ENCODE results near the gene CYSTM1.

The CYSTM1 gene, protein sequence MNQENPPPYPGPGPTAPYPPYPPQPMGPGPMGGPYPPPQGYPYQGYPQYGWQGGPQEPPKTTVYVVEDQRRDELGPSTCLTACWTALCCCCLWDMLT

DNA sequence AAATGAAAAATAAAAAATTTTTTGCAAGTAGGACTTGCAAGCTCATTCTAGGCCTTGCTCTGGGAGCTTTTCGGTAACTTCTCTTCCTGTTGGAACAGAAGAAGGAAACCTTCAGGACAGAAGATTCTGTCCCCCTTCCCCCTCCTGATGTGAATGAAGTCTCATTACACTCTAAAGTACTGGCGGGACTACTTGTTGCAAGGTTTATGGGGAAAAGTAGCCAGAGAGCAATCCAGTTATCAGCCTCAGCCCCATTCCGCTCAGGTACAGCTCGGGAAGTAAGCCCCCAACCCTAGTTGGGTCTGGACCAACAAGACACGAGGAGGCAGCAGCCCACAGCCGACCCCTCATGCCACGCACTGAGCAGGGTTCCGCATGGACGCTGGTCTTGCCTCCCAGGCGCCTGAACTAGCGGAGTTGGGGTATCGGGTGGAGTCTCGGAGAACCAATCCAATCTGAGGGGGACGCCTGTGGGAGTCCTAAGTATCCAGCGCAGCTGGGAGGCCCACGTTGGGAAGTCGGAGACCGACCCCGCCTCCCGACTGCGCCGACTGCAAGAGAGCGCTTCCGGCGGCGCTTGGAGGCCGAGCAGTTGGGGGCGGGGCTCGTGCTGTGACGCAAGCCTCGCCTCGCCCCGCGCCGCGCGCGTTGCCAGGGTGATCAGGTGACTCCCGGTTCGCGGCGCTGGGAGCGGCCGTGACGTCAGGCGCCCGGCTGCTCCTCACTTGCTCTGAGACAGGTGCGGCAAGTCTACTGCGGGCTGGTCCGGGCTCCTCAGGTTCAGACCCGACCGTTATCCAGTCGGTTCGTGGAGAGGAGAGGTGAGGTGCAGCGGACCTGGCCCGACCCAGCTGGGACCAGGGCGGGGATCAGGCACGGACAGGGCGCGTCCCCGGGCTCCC, at the start of gene CYSTM1:
TSS of gene CYSTM1 (plus strand) at position 724 of the 902 bp plus-strand sequence. CDS start 19,278 bp downstream, outside the sequence.
- TF ChIP-seq, protein P1, sequence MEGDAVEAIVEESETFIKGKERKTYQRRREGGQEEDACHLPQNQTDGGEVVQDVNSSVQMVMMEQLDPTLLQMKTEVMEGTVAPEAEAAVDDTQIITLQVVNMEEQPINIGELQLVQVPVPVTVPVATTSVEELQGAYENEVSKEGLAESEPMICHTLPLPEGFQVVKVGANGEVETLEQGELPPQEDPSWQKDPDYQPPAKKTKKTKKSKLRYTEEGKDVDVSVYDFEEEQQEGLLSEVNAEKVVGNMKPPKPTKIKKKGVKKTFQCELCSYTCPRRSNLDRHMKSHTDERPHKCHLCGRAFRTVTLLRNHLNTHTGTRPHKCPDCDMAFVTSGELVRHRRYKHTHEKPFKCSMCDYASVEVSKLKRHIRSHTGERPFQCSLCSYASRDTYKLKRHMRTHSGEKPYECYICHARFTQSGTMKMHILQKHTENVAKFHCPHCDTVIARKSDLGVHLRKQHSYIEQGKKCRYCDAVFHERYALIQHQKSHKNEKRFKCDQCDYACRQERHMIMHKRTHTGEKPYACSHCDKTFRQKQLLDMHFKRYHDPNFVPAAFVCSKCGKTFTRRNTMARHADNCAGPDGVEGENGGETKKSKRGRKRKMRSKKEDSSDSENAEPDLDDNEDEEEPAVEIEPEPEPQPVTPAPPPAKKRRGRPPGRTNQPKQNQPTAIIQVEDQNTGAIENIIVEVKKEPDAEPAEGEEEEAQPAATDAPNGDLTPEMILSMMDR (conservative IDR thresholded peaks at IDR 0.05; ENCODE audit: low read depth, low read length) = no peak
- peak; percentile 86 for DNase-seq (ENCODE audit: low read depth)
- H3K4me3 ChIP-seq (ENCODE audit: low read length) = peak within 1 kb of the TSS; percentile 98

DNA sequence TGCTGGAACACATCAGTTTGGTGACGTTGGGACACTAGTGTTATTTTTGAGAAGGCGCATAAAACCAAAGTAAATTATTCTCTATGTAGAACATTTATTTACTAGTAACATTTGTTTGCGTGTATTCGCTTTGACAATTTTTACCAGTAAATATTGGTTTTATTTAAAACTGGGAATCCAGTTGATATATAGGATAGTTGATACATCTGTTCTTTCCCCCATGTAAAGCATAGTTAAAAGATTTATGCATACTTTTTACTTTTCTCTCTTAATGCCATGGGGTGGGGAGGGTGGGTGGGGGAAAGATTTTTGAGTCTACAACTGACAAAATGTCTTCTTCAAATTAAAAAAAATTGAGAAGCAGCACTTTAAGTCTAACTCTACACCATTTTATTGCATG, 49.4 kb upstream of the CYSTM1 start, which contains the start of gene IGIP:
TSS of gene IGIP (plus strand) at position 301 of the 400 bp plus-strand sequence. CDS start 2,540 bp downstream, outside the sequence.
- DNase-seq (ENCODE audit: low read depth) = no peak
- TF ChIP-seq, protein P1 (conservative IDR thresholded peaks at IDR 0.05; ENCODE audit: low read depth, low read length) = no peak

DNA sequence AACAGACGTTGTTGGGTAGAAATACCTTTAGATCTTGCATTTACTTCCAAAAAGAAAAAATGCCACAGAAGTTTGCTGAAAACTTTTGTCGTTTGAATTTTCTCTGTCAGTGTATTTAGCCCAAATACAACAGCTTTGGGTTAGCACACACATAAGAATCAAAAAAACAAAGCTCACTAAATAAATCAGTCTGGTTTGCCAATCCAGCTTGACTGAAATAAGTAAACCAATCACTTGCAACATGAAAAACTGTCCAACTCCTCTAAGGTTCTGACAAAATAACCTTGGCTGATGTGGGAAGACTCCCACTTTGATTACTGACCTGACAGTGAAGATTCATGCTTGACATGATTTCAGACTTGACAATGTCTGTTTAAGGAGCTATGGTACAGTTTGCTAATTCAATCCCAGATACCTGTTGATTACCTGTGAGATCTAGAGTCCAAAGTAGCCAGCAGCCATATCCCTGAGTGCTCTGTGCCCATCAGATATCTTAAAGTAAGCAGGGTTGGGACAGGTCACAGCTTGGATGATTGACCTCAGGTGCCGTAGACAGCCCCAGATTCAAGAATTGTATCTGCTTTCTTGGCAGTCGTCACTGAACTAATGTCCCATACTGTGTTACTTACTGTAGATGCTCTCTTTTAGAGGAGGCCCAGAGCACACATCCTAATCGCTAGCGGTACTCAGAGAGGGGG, 48.5 kb upstream of the CYSTM1 start:
- no peak for DNase-seq (ENCODE audit: low read depth)
- TF ChIP-seq, protein P1 (conservative IDR thresholded peaks at IDR 0.05; ENCODE audit: low read depth, low read length) = no peak
- no peak overlapping the region for H3K4me3 ChIP-seq (ENCODE audit: low read length)

More for the DNA sequence above, 49.4 kb upstream of the CYSTM1 start, which contains the start of gene IGIP:
- H3K4me3 ChIP-seq (ENCODE audit: low read length) = no peak within 1 kb of the TSS

DNA sequence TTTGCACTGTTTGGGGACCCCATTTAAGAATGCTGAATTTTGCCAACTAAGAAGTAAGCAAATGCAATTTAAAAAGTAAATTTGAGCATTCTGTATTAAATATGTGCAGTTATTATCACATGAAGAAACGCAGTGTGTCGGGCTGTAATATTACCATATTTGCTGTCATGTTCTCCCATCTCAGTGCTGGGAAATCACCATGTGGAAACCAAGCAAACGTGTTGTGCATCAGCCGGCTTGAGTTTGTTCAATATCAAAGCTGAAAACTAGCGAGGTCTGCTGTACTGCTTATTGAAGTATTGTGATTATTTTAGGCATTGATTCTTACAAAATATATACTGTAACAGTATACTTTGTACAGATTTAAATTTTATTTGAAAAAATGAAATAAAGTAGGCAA, 46.6 kb upstream of the CYSTM1 start:
- DNase-seq (ENCODE audit: low read depth) = no peak
- H3K4me3 ChIP-seq (ENCODE audit: low read length) = no peak overlapping the region
- TF ChIP-seq, protein P1 (conservative IDR thresholded peaks at IDR 0.05; ENCODE audit: low read depth, low read length) = no peak

DNA sequence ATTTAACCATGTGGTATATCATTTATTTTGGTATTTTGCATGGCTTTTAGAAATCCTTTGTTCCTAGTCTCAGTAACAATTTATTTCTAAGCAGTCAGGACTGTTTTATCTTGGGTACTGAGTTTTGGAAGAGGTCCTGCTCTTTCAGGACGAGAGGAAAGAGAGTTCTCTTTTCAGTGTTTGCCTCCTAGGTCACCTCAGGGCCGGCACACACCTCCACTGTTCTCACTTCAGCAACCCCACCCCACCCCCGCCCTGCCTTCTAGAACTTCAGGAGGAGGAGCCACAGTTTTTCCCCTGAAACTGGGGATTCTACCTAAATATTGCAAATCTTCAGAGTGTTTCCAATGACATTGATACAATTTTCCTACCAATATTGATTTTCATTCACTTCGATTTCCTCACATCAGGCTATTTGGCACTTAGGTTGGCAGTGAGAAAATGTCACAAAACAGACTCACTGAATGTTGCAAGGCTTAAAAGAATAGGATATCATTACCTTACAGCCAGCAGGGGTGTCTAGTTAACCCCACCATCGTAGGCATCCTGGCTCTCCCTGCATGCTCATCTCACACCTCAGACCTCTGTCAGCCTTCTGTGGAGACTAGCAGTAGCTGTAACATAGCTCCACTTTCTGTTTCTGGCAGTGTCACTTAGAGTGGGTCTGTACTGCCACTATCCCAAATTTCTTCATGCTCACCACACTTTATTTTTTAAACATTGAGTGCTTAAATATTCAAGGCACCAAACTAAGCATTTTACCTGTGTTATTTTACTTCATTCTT, 43.8 kb upstream of the CYSTM1 start:
- TF ChIP-seq, protein P1 (conservative IDR thresholded peaks at IDR 0.05; ENCODE audit: low read depth, low read length) = no peak
- DNase-seq (ENCODE audit: low read depth) = no peak
- no peak overlapping the region for H3K4me3 ChIP-seq (ENCODE audit: low read length)

DNA sequence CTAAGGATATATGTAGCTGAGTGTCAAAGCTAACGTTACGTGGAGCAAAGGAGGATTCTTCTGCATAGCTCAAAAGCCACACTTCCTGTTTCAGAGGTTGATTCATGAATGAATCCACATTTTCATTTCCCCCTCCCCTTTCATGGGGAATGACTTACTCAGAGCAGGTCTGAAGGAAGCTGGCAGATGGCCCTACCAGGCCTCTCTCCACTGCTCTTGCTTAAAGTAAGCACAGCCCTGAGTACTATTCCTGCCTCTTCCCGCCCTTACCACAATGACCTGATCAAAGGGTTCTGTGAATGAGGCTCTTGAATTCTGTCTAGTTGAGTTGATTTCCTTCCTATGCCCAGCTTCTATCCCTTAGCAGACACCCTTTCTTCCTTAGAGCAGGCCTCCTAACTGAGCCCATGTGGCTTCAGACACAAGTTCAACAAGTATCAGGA, 43.0 kb upstream of the CYSTM1 start:
- H3K4me3 ChIP-seq (ENCODE audit: low read length) = no peak overlapping the region
- DNase-seq (ENCODE audit: low read depth) = no peak
- TF ChIP-seq, protein P1 (conservative IDR thresholded peaks at IDR 0.05; ENCODE audit: low read depth, low read length) = no peak
